Naive thymus-derived CD4-positive, alpha-beta T cell (primary cell): ENCODE results near the gene CAD. TPM values are rescaled to one million over a fixed set of nuclear protein-coding genes. Genes with fewer than 3 reads are reported as not detected.

Experiments
- ATAC-seq: fragments of 150-1000 bp; cut with Tn5 transposase; 2 replicates; pipeline ENCODE4 v1.10.0; 2021; ENCODE audit warnings: mild to moderate bottlenecking, moderate library complexity
- CTCF ChIA-PET: fragments of 350-600 bp; sonication (Branson Sonifier 250); formaldehyde crosslinking; loops from one replicate; lab custom pipeline; 2021; ENCODE audit warnings: antibody characterized with exemption; lab: Charles Lee
- POLR2A ChIA-PET: fragments of 350-600 bp; sonication (Branson Sonifier 250); formaldehyde crosslinking; loops from one replicate; lab custom pipeline; 2021; ENCODE audit warnings: antibody characterized with exemption, inconsistent platforms; lab: Charles Lee
- DNase-seq, 9 donors: peaks; one replicate each; pipeline versions ENCODE4 v3.0.0 to v3.0.0-alpha.2; 2020 to 2022; ENCODE audit warnings: mixed read lengths in 1 of 9
- H3K27ac ChIP-seq: one replicate; pipeline ENCODE4 v1.7.0; 2013; ENCODE audit warnings: mild to moderate bottlenecking, low read depth, low read length, moderate library complexity
- H3K27me3 ChIP-seq, 2 donors: one replicate each; pipeline ENCODE4 v1.7.0; 2013; ENCODE audit warnings: low read length in 2 of 2, mild to moderate bottlenecking in 2 of 2, moderate library complexity in 2 of 2; ENCODE audit not compliant: control insufficient read depth in 2 of 2, insufficient read depth in 2 of 2
- H3K36me3 ChIP-seq, 3 experiments: 1 replicate in 2 of 3; 2 replicates in 1 of 3; pipeline ENCODE4 v1.7.0; 2013; ENCODE audit warnings: low read length in 3 of 3, mild to moderate bottlenecking in 3 of 3, moderate library complexity in 1 of 3; ENCODE audit not compliant: insufficient read depth in 3 of 3, control insufficient read depth in 2 of 3
- H3K4me1 ChIP-seq, 2 donors: one replicate each; pipeline ENCODE4 v1.7.0; 2013; ENCODE audit warnings: low read length in 2 of 2, mild to moderate bottlenecking in 2 of 2, moderate library complexity in 1 of 2; ENCODE audit not compliant: control insufficient read depth in 2 of 2, insufficient read depth in 2 of 2
- H3K4me3 ChIP-seq: 2 replicates; pipeline ENCODE4 v1.7.0; 2013; ENCODE audit warnings: mild to moderate bottlenecking, low read length
- H3K9me3 ChIP-seq, 3 experiments: 1 replicate in 2 of 3; 2 replicates in 1 of 3; pipeline ENCODE4 v1.7.0; 2013; ENCODE audit warnings: low read length in 3 of 3; ENCODE audit not compliant: control insufficient read depth in 2 of 3
- H3K27ac Mint-ChIP-seq, 9 donors: one replicate each; pipeline ENCODE4 v1.8.0; 2020 to 2022; ENCODE audit warnings: mixed read lengths in 9 of 9, mild to moderate bottlenecking in 8 of 9, moderate library complexity in 5 of 9, inconsistent platforms in 2 of 9
- H3K27me3 Mint-ChIP-seq, 5 donors: one replicate each; pipeline ENCODE4 v1.8.0; 2021 to 2022; ENCODE audit warnings: mixed read lengths in 5 of 5, mild to moderate bottlenecking in 1 of 5
- H3K36me3 Mint-ChIP-seq, 5 donors: one replicate each; pipeline ENCODE4 v1.8.0; 2020 to 2022; ENCODE audit warnings: mixed read lengths in 5 of 5, mild to moderate bottlenecking in 3 of 5, inconsistent platforms in 1 of 5
- H3K4me1 Mint-ChIP-seq, 7 donors: one replicate each; pipeline ENCODE4 v1.8.0; 2020 to 2022; ENCODE audit warnings: mixed read lengths in 7 of 7, mild to moderate bottlenecking in 3 of 7, inconsistent platforms in 1 of 7
- H3K4me3 Mint-ChIP-seq, 10 donors: one replicate each; pipeline ENCODE4 v1.8.0; 2020 to 2022; ENCODE audit warnings: mild to moderate bottlenecking in 10 of 10, mixed read lengths in 10 of 10, moderate library complexity in 6 of 10, inconsistent platforms in 2 of 10
- H3K9me3 Mint-ChIP-seq, 11 donors: one replicate each; pipeline ENCODE4 v1.8.0; 2020 to 2022; ENCODE audit warnings: mixed read lengths in 11 of 11, mild to moderate bottlenecking in 4 of 11, inconsistent platforms in 1 of 11, moderate library complexity in 1 of 11
- intact Hi-C, 2 donors: fragments of 100-400 bp; cut with micrococcal nuclease; formaldehyde crosslinking; loops; one replicate each; pipeline ENCODE4 v1.15.1; 2023
- polyA plus RNA-seq, 2 donors: library from polyadenylated mRNA; unstranded; fragments of 300-500 nt; fragmentation: Illumina TruSeq; gene quantifications; one replicate each; pipeline ENCODE4 v1.2.3, GENCODE V29; 2021
- total RNA-seq, 6 experiments: library from RNA in 5 of 6; stranded (reverse) in 5 of 6; gene quantifications; 1 replicate in 5 of 6; 2 replicates in 1 of 6; pipeline ENCODE4 v1.2.3 and lab custom pipeline; 2021 to 2026

Gene CAD
- total and polyA plus RNA-seq, 7 experiments from 2014 or later: 19.6 to 65.7 (median 35.7) TPM

DNA sequence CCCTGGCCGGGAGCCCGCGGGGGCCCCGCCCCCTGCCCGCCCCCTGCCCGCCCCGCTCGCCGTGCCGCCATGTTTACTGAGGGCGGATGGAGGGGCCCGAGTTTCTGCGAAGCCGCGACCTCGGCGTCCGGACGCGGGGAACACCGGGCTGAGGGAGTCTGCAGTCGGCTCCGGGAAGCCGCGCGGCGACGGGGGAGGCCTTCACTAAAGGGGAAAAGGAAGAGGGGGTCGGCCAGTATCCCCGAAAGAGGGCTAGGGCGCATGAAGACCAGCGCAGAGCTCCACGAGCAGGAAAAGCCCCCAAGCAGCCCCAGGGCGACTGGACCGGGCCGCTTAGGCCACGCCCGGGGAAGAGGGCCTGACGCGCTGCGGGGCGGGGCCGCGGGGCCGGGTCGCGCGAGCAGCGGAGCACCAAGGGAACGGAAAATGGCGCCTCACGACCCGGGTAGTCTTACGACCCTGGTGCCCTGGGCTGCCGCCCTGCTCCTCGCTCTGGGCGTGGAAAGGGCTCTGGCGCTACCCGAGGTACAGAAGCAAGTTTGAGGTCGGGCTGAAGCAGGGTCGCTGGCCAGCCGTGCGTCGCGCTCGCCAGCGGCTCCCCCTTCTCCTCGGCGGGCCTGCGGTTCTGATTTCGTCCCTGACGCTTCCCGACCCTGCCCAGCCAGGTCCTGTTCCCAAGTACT lies 5.1 kb upstream of the CAD start, which contains the start of the genes ATRAID and SLC5A6:
TSS of gene ATRAID (plus strand) at position 99 of the 683 bp plus-strand sequence. CDS start at position 427, 328 bp downstream.
TSS of gene SLC5A6 (minus strand) at position 326 of the 683 bp plus-strand sequence. CDS start 4,618 bp downstream, outside the sequence.
- ATAC-seq: peak; percentile 93
- no peaks in the 10 kb centered on the region for H3K27me3 Mint-ChIP-seq
- peaks cover 0 to 34% (median 0%) of the 10 kb centered on the region in 3 experiments for H3K36me3 ChIP-seq
- POLR2A ChIA-PET: interaction anchor here (0.6 to 1.9 kb wide), 15 partner anchors 29 to 1179 kb away, joined by 3 to 16 read pairs (median 4); partner anchors contain the start of genes ABHD1, AGBL5, GTF3C2 and OST4
- DNase-seq: peak; percentile 86 to 93 (median 92)
- intact Hi-C loops: loop anchor here (1.0 to 10.0 kb wide), 18 partner anchors 78 to 865 kb away; partner anchors contain the start of genes KHK (in 2 of the 2), PPM1G (in 2 of the 2), PREB (in 2 of the 2) and ADGRF3 (in 1 of the 2)
- peaks cover 4 to 30% (median 14%) of the 10 kb centered on the region in 5 donors for H3K36me3 Mint-ChIP-seq
- CTCF ChIA-PET: no interaction called here
- H3K4me3 ChIP-seq: peak within 1 kb of the TSS; percentile 91
- H3K9me3 Mint-ChIP-seq: no peaks in the 10 kb centered on the region
- H3K4me1 Mint-ChIP-seq: peaks cover 18 to 50% (median 42%) of the 10 kb centered on the region in 7 donors
- H3K27ac Mint-ChIP-seq: peak within 1 kb of the TSS; percentile 99 to 100 (median 100)
- peak within 1 kb of the TSS; percentile 100 for H3K27ac ChIP-seq
- peak within 1 kb of the TSS; percentile 89 to 100 (median 99) for H3K4me3 Mint-ChIP-seq
- peaks cover 14 to 17% of the 10 kb centered on the region in 2 donors for H3K4me1 ChIP-seq
- no peaks in the 10 kb centered on the region for H3K9me3 ChIP-seq
- H3K27me3 ChIP-seq: no peaks in the 10 kb centered on the region

DNA sequence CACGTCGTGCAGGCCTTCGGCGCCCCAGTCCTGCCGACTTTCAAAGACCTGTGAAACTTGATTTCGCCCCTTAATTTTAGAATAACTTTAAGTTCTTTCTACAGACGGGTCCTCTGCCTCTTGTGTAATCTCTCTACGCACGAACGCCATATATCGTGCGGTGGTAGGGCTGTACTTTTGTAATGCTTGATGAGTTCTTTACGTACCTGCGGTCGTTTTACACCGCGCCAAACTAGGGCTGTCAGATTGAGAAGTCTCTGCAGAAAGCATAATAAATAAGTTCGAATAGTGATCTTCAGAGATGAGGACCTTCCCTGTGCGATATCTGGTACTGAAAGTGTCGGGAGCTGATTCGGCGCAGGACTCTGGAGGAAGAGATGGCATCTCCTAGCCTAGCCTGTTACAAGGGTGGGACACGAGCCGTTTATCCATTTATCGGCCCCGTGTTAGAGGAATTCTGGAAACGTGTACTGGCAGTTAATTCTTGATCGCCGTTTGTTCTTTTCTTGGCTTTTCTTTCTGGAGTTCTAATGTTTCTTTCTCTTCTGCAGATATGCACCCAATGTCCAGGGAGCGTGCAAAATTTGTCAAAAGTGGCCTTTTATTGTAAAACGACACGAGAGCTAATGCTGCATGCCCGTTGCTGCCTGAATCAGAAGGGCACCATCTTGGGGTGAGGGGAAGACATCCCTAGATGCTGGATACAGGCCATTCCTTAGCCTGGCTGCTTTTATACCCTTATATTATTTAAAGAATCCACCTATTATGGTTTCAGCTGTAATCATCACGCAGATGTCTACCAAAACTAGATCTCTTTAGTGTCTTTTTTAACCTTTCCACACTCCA lies 4.3 kb upstream of the CAD start:
- Mint-ChIP-seq H3K27me3 (no peaks in the 10 kb centered on the region), H3K27ac (peak overlapping the region; percentile 99 to 100 (median 100)), H3K9me3 (no peaks in the 10 kb centered on the region), H3K4me1 (peaks cover 23 to 55% (median 47%) of the 10 kb centered on the region in 7 donors), H3K4me3 (peak overlapping the region; percentile 89 to 100 (median 99)), H3K36me3 (peaks cover 4 to 24% (median 11%) of the 10 kb centered on the region in 5 donors)
- Histone ChIP-seq H3K27me3 (no peaks in the 10 kb centered on the region), H3K4me1 (peaks cover 16 to 17% of the 10 kb centered on the region in 2 donors), H3K9me3 (no peaks in the 10 kb centered on the region), H3K27ac (peak overlapping the region; percentile 100), H3K4me3 (peak overlapping the region; percentile 91), H3K36me3 (peaks cover 0 to 26% (median 0%) of the 10 kb centered on the region in 3 experiments)
- intact Hi-C loops: loop anchor here (1.0 to 10.0 kb wide), 18 partner anchors 79 to 866 kb away; partner anchors contain the start of genes KHK (in 2 of the 2), PPM1G (in 2 of the 2), PREB (in 2 of the 2) and ADGRF3 (in 1 of the 2)
- POLR2A ChIA-PET: interaction anchor here (0.5 to 1.9 kb wide), 22 partner anchors 11 to 472 kb away, joined by 3 to 16 read pairs (median 4); partner anchors contain the start of genes ABHD1, AGBL5, KHK and OST4
- CTCF ChIA-PET: no interaction called here
- DNase-seq (peak in 6 of 9 donors; percentile 76 to 86 (median 80)), ATAC-seq (peak; percentile 68)

GRCh38 chr2:27214941-27215340 lies 2.2 kb upstream of the CAD start:
- Mint-ChIP-seq H3K27me3 (no peaks in the 10 kb centered on the region), H3K27ac (peak overlapping the region in 3 of 9 donors; percentile 38 to 91 (median 89)), H3K4me1 (peaks cover 25 to 59% (median 49%) of the 10 kb centered on the region in 7 donors), H3K36me3 (peaks cover 4 to 25% (median 14%) of the 10 kb centered on the region in 5 donors), H3K4me3 (no peak overlapping the region), H3K9me3 (peaks cover 0 to 1% (median 0%) of the 10 kb centered on the region in 11 donors)
- no peak overlapping the region for H3K4me3 ChIP-seq
- ChIA-PET POLR2A (interaction anchor here (0.8 to 1.0 kb wide), 2 partner anchors 81 to 143 kb away, joined by 3 to 5 read pairs; partner anchors contain the start of gene OST4), CTCF (interaction anchor here (0.8 kb wide), 1 partner anchor 81 kb away, joined by 4 read pairs; the partner anchor contains the start of gene PREB)
- ATAC-seq (no peak), DNase-seq (no peak)
- peaks cover 24% of the 10 kb centered on the region in 2 donors for H3K4me1 ChIP-seq
- no peaks in the 10 kb centered on the region for H3K9me3 ChIP-seq
- H3K36me3 ChIP-seq: peaks cover 0 to 8% (median 0%) of the 10 kb centered on the region in 3 experiments
- H3K27ac ChIP-seq: peak overlapping the region; percentile 100
- intact Hi-C loops: loop anchor here (5.0 to 10.0 kb wide), 10 partner anchors 142 to 868 kb away; partner anchors contain the start of genes ADGRF3 (in 1 of the 2), BABAM2 (in 1 of the 2), CENPA (in 1 of the 2) and EIF2B4 (in 1 of the 2)
- no peaks in the 10 kb centered on the region for H3K27me3 ChIP-seq

DNA sequence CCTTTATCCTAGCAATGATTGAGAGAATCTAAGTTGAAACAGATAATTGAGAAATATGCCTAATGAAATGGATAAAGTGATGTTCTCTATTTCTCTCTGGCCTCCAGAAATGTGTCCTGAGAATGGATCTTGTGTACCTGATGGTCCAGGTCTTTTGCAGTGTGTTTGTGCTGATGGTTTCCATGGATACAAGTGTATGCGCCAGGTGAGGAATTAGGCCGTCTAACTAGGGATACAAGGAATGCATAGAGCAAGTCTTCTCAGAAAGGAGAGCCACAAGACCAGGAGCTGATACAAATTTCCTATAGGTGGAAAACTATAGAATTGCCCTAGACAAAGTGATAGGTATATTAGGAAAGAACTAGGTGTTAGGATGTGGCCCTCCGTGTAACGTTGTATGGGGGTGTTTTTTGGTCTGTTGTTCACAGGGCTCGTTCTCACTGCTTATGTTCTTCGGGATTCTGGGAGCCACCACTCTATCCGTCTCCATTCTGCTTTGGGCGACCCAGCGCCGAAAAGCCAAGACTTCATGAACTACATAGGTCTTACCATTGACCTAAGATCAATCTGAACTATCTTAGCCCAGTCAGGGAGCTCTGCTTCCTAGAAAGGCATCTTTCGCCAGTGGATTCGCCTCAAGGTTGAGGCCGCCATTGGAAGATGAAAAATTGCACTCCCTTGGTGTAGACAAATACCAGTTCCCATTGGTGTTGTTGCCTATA lies 592 bp upstream of the CAD start:
- peak overlapping the region; percentile 90 to 98 (median 96) for H3K4me3 Mint-ChIP-seq
- POLR2A ChIA-PET: interaction anchor here (0.6 to 0.7 kb wide), 2 partner anchors 82 to 130 kb away, joined by 3 read pairs; partner anchors contain the start of gene PREB
- H3K4me1 ChIP-seq: peaks cover 19 to 24% of the 10 kb centered on the region in 2 donors
- peaks cover 26 to 53% (median 45%) of the 10 kb centered on the region in 7 donors for H3K4me1 Mint-ChIP-seq
- DNase-seq (no peak), ATAC-seq (no peak)
- peak overlapping the region; percentile 68 for H3K4me3 ChIP-seq
- H3K27ac ChIP-seq: peak overlapping the region; percentile 85
- peaks cover 0 to 1% (median 0%) of the 10 kb centered on the region in 11 donors for H3K9me3 Mint-ChIP-seq
- H3K27me3 Mint-ChIP-seq: no peaks in the 10 kb centered on the region
- peak overlapping the region; percentile 86 to 96 (median 94) for H3K27ac Mint-ChIP-seq
- peaks cover 4 to 28% (median 22%) of the 10 kb centered on the region in 5 donors for H3K36me3 Mint-ChIP-seq
- H3K27me3 ChIP-seq: no peaks in the 10 kb centered on the region
- CTCF ChIA-PET: interaction anchor here (0.7 kb wide), 1 partner anchor 25 kb away, joined by 3 read pairs; no protein-coding TSS in a partner anchor
- H3K36me3 ChIP-seq: peaks cover 0 to 9% (median 0%) of the 10 kb centered on the region in 3 experiments
- intact Hi-C loops: loop anchor here (1.0 to 10.0 kb wide), 14 partner anchors 46 to 869 kb away; partner anchors contain the start of genes EIF2B4 (in 2 of the 2), KHK (in 2 of the 2), MPV17 (in 2 of the 2) and SNX17 (in 2 of the 2)
- H3K9me3 ChIP-seq: no peaks in the 10 kb centered on the region

- DNase-seq (no peak), ATAC-seq (no peak)
- ChIA-PET CTCF (no interaction called here), POLR2A (interaction anchor here (0.6 to 1.2 kb wide), 2 partner anchors 95 to 105 kb away, joined by 3 read pairs; partner anchors contain the start of gene ABHD1)
- H3K4me3 Mint-ChIP-seq: peak overlapping the region; percentile 25 to 98 (median 95)
- Histone ChIP-seq H3K36me3 (peaks cover under 1 to 27% (median 8%) of the 10 kb centered on the region in 3 experiments), H3K4me3 (no peak overlapping the region), H3K4me1 (peaks cover 10 to 16% of the 10 kb centered on the region in 2 donors), H3K27ac (no peak overlapping the region), H3K9me3 (no peaks in the 10 kb centered on the region), H3K27me3 (no peaks in the 10 kb centered on the region)
- peaks cover 22 to 40% (median 35%) of the 10 kb centered on the region in 7 donors for H3K4me1 Mint-ChIP-seq
- intact Hi-C loops: loop anchor here (5.0 to 10.0 kb wide), 6 partner anchors 154 to 871 kb away; partner anchors contain the start of genes ADGRF3 (in 1 of the 2), BABAM2 (in 1 of the 2), CENPA (in 1 of the 2) and EIF2B4 (in 1 of the 2)
- H3K27ac Mint-ChIP-seq: peak overlapping the region in 6 of 9 donors; percentile 2 to 96 (median 90)
- H3K9me3 Mint-ChIP-seq: peaks cover 0 to 1% (median 0%) of the 10 kb centered on the region in 11 donors
- peaks cover 0 to 39% (median 22%) of the 10 kb centered on the region in 5 donors for H3K36me3 Mint-ChIP-seq
- no peaks in the 10 kb centered on the region for H3K27me3 Mint-ChIP-seq
Observed at GRCh38 chr2:27218614-27219013, 1.4 kb downstream of the CAD start.
